Activated CD8-positive, alpha-beta memory T cell treated with anti-CD3 and anti-CD28 coated beads for 24 hours (primary cell): ENCODE data around the gene CBY2.

Experiments used
- DNase-seq: peaks from one replicate; pipeline ENCODE4 v3.0.0-alpha.2; 2020

Gene CBY2

DNA sequence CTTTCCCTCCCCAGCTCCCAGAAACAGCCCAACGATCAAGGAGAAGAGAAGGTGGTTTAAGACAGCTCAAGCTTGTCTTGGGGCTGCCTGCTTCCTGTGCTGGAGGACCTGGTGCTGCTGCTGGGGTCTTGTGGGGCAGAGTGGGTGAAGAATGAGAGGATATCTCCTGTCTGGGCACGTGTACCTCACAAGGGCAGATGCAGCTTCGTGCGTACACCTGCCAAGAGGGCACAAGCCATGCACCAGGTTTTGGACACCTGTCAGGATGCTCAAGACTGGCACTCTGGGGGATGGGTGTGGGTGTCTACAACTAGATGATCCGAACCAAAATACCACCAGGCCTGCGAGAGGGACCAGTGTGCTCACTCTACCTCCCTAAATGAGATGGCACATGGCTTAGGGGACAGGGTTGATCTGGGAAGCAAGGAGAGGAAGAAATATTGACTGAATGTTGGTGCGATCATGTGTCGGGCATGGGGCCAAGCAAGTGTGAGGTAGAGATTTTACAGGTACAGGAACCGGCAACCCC lies 2.2 kb downstream of the CBY2 start:
- no peak for DNase-seq

DNA sequence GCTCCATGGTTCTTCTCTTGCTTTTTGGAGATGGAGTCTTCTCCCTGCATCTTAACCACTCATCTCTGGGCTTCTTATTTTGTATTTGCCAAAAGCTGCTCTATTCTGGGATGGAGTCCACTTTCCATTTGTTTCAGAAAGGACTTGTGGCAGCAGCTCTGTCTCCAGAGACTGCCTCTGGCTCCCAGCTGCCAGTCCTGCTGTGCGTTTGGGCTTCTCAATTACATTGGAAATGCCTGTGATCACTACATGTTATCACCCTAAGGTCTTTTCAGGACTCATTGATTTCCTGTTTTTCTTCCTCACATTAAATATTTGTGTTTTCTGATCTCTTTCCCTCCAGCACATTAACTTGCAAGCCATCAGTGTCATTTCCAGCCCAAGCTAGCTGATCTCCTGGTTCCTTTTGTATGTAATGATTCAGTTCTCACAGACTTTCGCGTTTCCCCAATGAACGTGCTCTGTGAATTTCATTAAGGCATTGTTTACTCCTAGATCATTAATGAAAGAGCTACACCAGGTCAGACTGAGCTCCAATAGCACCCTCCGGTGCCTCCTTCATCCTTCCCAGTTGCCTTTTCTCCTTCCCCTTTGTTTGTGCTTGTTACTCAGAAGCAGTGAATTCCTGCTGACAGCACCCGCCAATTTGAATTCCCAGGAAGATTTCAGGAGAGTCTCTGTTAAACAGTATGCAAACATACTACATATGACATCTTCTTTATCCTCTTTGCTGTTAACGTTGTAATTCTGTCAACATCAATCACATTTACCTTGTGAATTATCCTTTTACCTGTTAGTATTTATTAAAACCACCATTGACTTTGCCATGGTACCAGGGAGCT lies 3.0 kb downstream of the CBY2 start:
- no peak for DNase-seq

DNA sequence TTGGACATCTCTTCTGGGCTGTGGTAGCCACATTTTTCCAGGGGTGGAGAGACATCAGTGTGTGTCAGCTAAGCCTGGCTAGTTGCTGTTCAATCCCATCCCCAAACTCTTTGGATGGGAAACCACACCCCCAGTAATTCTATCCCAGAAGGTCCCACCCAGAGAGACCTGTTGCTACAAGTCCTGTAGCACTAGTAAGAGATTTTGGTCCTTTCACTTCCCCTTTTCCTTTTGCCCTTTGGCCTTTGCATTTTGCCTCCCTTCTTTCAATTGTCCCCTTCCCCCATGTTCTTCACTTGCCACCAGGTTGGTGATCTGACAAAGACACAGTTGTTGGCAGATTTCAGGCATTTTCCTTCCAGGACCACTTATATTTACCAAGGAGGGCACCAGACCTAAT lies 3.8 kb downstream of the CBY2 start:
- no peak for DNase-seq

DNA sequence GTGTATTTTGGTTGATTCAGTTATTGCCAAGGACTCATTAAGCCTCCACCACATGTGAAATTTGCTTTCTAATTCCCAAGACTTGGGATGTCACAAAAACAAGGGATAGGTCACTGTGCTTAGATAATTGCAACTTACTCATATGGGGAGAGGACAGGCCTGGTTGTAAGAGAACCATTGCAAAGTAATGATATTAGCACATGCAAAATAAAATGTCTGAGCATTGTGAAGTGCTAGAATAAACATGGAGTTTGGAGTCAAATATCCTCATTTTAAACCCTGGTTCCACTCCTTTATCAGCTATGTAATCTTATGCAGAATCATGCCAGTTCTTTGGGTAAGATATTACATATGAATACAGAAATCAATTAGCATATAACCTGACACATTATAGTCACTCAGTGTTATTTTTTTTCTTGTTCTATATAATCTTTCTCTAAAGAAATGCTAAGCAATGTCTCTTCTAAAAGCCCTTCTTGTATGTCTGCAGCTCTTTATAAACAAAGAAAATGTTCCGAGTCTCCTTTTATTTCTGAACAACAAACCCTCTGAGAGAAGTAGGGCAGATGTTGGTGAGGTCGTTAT lies 5.5 kb downstream of the CBY2 start:
- DNase-seq: no peak

DNA sequence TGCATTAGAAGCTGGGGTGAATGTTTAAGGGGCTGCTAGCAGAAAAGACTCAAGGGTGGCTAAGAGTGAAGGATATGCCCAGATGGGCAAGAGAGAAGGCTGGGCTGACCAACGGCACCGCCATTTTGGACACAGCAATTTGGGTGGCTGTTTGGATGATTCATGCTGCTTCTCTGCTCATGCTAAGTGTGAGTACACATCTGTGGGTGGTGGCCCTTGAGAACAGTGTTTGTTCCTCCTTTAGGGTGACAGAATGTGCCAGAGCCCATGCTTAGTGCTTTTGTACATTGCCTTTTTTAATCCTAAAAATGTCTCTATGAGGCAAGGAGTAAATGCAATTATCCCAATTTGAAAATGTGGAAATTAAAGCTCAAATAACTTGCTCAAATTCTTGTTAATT lies 9.8 kb downstream of the CBY2 start:
- DNase-seq: no peak

DNA sequence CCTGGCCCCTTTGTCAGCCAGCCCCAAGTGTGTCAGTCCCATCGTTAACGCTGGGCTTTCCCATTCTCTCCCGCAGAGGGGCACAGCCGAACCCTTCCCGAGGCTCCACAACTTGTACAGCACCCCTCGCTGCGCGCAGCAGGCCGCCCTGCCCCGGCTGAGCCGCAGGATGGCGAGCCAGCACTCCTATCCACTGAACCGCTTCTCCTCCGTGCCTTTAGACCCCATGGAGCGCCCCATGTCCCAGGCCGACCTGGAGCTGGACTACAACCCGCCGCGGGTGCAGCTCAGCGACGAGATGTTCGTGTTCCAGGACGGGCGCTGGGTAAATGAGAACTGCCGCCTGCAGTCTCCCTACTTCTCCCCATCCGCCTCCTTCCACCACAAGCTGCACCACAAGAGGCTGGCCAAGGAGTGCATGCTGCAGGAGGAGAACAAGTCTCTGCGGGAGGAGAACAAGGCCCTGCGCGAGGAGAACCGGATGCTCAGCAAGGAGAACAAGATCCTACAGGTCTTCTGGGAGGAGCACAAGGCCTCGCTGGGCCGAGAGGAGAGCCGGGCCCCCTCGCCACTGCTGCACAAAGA lies 11.1 kb downstream of the CBY2 start:
- DNase-seq: no peak

DNA sequence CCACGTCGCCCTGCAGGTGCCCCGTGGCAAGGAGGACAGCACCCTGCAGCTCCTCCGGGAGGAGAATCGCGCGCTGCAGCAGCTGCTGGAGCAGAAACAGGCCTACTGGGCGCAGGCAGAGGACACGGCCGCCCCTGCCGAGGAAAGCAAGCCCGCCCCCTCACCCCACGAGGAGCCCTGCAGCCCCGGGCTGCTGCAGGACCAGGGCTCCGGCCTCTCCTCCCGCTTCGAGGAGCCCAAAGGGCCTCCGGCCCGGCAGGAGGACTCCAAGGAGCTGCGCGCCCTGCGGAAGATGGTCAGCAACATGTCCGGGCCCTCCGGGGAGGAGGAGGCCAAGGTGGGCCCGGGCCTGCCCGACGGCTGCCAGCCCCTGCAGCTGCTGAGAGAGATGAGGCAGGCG lies 11.6 kb downstream of the CBY2 start:
- no peak for DNase-seq

DNA sequence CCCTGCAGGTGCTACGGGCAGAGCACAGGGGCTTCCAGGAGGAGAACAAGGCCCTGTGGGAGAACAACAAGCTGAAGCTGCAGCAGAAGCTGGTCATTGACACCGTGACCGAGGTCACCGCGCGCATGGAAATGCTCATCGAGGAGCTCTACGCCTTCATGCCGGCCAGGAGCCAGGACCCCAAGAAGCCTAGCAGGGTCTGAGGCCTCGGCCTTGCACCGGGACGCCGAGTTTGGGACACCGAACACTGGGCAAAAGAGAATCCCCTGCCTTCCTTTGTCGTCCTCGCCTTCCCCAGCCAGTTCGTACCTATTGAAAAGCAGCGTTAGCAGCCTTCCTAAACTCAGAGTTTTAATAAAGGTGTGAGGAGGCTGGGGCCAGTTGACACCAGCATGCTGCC lies 12.1 kb downstream of the CBY2 start:
- DNase-seq: no peak

DNA sequence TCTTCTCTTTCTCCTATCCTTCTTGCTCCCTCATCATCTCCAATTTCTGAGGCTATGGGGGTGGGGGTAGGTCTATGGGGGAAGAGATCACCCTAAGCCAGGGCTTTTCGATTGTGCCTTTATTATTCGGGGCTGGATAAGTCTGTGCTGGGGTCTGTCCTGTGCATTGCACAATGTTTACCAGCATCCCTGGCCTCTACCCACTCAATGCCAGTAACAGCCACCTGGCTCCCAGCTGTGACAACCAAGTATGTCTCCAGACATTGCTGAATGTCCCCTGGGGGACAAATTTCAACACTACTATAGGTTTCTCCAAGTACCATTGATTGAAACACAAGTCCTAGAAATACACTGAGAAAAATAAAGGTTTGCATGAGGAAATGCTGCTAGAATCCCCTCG lies 13.2 kb downstream of the CBY2 start:
- no peak for DNase-seq

DNA sequence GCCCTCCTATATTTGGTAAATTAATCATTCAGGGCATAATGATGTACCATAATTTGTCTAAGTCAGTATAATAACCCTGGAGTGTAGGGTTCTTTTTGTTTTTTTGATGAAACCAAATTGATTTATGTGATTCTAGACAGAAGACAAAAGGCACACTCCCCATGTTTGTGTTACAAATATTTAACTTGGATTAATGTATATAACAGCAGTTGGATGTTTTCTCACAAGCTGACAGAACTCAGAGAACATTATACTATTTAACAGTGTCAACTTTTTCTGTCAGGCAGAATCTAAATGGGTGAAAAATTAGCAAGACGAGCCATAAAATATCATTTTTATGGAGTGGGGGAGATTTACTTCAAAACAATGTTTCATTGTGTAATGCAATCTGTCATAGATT lies 15.2 kb downstream of the CBY2 start:
- DNase-seq: no peak

DNA sequence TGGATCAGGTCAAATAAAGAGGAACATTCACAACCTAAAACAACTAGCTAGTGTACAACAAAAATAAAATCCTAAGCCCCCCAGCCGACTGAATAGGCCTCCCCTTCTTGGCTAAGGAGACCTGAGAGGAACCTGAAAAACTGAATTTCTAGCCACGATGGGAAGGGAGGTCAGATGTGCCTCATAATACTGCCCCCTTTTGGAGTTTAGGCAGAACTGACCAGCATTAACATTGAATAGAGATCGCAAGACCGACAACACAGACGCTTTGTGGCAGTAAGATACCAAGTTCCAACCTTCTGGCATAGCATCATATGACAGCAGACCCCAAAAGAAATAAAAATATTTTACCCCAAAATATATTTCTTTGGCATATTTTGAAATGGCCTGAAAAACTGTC lies 15.9 kb downstream of the CBY2 start:
- DNase-seq: no peak

DNA sequence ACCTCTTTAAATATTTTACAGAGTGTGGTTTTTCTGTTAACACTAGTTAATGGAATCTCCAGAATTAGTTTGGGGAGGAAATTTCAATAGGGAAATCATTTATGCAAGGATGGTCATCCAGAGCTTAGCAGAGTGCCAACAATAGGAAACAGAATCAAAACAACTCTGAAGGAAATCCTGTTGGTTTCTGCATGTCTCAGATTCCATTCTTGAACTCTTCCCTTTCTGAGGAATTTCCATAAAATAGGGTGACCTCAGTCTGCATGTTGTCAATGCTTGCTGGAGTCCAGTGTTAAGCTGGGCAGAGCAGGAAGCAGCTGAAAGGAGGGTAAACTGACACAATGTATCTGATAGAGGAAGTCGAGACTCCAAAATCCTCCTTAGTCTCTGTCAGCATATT lies 16.9 kb downstream of the CBY2 start:
- no peak for DNase-seq

DNA sequence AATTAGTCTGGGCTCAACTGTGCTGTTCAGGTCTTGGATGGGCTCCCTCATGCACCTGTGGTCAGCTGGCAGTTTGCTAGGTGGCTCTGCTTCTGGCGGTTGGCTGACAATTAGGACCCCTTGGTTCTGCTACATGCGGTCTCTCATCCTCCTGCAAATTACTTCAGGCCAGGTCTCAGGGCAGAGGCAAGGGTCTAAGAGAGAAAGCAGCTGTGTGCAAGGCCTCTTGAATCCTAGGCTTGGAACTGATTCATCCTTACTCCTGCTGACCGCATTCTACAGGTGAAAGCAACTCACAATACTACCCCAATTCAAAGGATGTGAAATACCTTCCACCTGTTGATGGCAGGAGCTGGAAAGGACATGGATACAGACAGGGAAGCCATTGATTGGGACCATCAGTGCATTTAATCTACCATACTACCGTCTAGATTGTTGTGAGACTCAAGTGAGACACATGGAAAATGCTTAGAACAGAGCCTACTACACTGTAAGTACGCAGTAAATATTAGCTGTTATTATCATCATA lies 19.1 kb downstream of the CBY2 start:
- DNase-seq: no peak

DNA sequence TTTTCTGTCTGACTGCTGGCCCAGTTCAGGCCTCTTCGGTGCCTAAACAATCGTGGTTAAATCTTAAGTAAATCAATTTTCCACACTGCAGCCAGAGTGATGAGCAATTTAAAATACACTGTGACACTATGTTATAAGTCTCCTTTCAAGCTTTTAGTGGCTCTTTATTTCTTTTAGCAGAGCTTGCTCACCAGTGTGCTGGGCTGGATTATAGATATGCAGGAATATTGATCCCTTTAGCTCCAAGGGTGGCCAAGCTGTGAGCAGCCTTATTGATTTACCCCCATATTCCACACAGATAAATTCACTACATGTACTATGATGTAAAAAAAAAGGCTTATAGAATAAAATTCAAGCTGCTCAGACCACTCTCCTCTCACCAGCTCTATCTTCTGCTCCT lies 21.7 kb downstream of the CBY2 start:
- no peak for DNase-seq

DNA sequence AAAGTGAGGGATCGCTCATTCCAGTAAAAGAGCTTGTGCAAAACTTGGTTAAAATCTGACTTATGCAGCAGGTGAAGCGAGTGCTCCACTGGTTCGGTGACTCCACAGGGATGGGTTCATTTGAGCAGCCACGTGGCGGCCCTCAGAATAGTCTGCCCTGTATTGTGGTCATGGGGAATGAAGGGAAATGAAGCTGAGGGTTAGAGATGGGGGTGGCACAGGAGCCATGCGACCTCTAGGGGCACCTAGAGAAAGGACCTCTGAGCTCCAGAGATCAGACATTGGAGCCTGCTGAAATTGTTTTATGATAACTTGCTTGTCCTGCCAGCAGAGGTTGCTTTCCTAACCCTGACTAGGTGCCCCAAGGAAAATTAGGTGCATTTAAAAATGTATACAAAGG lies 26.6 kb downstream of the CBY2 start:
- DNase-seq: no peak

DNA sequence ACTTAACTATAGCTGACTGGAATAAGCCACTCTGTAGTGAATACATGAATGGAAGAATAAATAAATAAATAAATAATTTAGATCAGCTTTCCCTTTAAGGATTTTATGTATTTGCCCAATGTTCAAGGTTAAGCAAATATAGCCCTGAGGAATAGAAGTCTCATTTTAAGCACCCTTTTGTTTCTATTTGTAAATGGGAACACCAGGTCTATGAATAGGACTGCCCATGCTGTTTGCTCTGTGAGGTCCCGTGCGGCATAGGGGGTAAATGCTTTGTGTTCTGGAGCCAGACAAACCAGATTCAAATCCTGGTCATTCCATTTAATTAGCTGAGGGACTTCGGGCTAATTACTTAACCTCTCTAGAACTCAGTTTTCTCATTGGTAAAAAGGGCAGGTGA lies 29.3 kb downstream of the CBY2 start:
- DNase-seq: no peak

DNA sequence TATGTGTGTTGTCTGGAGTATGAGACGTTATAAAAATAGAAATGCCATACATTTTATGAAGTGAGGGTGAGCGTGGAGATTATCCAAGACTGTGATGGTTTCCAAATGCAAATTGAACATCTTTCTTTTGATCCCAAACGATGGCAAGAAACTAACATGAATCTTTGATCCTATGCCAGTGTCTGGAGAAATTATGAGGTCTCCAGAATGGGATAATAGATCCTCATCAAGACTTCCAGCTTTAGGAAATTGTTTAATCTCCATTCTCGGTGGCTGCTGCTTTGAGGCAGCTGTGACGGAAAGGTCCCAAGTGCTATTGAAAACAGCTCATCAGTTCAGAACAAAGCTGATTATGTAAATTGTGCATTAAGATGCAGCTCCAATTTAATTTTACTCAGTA lies 30.8 kb downstream of the CBY2 start:
- no peak for DNase-seq

DNA sequence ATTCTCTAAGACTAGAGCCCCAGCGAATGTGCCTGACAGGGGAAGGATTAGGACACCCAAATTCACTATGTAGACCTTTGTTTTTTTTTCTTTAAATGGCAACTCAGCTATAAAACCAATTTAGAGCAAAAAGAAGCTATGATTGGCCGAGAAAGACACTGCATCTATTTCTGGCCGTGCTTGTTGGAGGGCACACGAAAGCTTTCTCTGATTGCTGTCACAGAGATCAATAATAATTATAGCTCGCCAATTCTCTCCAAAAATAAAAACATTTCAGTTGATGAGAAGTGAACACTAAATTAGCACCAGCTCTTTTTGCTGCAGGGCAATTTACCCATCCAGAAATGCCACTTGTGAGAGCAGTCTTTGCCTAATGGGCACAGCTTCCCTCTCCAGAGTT lies 31.2 kb downstream of the CBY2 start:
- DNase-seq: no peak

DNA sequence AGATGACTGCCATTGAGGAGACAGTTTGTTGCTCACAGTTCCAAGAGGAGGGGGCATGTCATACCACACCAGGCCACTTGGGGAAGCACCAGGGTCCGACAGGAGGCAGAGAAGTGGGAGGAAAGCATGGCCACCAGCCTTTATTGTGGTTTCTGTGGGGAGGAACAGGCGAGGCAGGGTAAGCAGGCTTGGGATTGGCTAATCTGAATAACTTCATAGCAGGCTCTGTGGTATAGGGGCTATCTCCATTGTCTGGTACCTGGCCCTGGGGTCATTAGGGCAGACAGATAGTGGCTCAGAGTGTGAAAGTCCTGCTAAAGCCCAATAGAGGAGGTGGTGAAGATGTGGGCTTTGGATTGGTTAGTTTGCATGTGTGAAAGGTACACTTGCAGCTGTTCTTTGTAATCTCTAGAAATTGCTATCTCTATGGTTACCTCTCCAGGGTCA lies 35.5 kb downstream of the CBY2 start:
- no peak for DNase-seq

DNA sequence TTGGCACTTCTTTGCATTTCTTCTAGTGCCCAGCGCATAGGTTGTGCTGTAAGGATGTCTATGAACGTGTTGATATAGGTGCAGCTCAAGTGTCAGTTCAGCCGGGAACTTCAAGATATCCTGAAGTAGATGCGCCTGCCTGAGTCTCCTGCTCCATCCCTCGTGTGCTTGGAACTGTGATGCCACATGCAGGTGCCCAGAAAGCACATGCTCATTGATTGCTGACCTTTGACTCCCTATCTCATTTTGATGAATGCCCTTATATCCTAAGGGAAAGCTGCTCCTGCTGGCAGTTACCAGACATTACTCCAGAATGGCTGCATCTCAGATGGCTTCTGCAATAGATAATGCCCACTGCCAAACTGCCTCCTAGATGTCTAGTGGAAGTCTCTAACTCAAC lies 40.9 kb downstream of the CBY2 start:
- DNase-seq: no peak

DNA sequence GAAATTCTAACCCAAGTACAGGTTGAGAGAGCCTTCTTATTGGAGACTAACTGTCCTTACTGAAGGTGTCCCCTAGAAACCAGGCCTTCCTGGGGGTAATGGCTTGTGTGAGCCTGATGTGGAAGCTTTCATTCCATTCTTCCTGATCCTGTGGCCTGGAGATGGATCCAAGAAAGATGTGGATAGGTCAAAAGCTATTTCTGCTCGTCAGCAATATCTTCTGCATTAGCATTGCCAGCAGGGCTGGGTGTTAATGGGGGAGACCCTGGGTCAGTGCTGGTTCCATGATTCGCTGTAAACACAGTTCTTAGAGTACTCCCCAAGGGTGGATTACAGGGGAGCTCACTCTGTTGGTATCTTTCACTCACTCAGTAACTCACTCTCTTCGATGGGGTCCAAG lies 42.9 kb downstream of the CBY2 start:
- no peak for DNase-seq

DNA sequence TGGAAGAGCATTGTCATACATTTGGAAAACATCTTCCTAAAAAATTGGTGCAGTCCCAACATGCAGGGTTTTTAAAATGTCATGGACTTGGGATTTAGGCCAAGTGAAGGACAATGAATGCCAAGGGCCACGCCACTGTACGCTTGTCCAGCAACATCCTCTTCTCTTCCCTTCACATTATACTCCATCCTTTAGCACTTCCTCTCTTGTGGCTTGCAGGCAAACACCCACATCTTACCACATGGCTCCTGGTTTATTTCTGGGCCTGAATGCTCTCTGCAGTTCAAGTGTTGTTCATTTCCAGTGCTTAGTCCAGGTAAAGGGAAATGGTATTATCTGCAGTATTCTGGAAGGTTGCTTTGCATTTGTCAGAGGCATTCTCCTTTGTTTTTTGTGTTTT lies 45.0 kb downstream of the CBY2 start:
- no peak for DNase-seq

DNA sequence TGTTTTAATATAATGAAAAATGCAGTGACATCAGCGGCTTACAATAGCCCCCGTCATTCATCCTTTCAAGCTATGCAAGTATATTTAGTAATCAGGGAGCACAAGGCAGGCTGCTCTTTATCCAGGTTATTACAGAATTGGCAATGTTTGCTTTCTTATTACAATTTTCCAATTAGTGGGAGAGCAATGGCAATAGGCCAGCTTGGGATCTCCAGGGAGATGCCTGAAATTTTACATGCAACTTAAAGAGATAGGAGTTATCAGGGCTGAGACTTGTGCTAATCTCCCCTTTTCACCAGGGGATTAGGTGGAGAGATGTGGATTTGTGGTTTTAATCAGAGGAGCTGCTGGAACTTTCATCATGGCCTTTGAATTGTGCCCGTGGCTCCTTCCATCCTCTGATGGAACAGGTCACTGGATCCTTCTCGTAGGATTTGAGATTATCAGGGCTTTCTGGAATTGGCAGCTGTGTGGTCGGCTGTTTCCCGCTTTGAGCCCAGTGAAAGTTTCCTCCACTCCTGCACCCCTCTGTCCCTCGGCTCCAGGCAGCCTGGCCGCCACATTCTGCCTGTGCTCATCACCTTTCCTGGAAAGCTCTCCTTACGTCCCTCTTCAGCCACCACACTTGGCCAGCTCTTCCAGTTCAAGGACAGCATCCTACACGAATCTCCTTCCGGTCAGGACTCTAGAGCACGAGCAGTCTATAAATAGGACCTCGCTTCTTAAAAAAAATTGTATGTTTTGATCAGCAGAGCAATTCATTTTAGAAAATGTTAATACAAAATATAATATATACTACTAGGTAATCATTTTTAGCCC lies 47.0 kb downstream of the CBY2 start:
- DNase-seq: no peak
